GM18502 (cell line): ENCODE results near the gene PHLDB1.
"Not testable (repeated sequence)": the region's sequence is repeated elsewhere in the genome, so short reads cannot be mapped to it uniquely, and the experiment has no call there.

Source experiments
- ATAC-seq: cut with Tn5 transposase; IDR thresholded peaks from one replicate; pipeline ENCODE4 v1.9.1; 2021; ENCODE audit warnings: mild to moderate bottlenecking; ENCODE audit not compliant: unreplicated experiment, poor library complexity

Gene PHLDB1

DNA sequence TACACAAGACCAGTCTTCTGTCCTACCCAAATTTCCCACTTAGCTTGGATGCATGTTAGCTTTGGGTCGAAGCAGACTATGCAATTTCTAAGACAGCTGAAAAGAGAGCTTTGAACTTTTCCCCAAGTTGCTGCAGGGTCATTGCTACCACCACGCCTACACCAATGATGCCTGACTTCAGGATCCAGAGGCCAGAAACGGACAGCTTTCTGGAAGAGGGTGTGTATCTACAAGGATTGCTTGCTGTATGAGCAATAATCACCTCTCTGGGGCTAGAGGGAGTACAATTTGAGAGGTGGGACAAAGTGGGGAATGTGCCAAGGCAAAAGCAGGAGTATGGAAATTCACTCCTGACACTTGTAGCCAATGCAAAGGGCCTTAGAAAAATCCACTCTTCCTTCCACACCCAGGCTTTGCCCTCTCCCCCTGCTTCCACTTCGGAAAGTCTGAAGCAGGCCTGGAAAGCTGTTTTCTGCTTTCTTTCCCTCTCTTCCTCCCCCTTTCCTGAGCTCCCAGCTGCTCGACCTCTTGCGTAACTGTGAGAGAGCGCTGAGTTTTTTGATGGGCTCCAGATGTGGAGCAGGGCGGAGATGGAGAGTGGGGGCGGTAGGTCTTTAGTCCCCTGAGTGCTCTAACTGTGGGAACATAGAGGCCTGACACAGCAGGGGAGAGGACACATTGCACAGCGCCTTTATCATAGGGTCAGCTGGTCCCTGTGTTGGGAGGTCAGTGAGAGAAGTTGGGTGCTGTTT lies 2.1 kb upstream of the PHLDB1 start:
- no peak for ATAC-seq

DNA sequence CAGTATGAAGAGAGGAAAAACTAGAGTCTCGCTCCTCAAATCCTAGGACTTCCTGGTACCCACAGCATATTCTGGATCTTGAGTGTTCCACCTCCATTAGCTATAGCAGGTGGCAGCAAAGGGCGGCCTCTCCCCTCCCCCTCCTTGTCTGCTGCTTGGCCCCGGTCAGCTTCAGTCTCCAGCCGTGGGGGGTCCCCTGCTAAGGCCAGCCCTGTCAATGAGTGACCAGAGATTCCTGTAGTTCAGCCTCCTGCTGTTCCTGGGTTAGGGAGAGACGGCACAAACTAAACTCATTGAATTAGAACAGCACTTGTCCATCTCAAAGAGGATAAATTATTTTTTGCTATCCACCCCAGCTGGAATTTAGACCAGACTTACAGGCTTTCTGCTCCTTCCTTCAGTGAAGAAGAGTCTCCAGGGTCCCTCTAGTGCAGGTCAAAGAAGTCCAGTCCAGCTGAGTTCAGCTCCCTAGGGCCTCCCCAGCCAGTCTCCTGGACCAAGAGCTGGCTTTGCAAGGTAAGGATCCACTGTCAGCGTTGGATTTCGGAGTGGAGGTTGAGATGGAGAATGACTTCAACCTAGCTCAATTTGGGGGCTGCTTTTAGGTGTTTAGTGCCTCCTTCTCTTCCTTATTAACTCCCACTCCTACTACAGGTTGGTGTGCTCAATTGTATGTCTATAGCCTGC lies 1.1 kb upstream of the PHLDB1 start:
- ATAC-seq: no peak

DNA sequence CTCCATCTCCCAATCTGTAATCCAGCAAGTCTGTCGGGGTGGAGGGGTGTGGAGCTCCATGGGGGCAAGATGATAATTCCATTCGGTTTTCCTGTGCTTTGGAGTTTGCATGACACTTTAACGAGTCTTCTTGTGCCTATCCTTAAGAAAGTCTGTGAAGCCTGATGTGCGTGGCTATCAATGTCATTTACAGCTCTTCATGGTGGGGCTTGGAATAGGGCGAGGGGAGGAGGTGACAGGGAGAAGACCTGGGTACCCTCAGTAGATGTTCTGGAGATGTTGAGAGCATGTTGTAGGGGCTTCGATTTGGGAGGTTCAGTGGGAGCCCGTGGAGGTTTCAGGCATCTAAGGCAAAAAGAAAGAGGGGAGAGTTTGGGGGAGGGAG lies 579 bp upstream of the PHLDB1 start:
- no peak for ATAC-seq

DNA sequence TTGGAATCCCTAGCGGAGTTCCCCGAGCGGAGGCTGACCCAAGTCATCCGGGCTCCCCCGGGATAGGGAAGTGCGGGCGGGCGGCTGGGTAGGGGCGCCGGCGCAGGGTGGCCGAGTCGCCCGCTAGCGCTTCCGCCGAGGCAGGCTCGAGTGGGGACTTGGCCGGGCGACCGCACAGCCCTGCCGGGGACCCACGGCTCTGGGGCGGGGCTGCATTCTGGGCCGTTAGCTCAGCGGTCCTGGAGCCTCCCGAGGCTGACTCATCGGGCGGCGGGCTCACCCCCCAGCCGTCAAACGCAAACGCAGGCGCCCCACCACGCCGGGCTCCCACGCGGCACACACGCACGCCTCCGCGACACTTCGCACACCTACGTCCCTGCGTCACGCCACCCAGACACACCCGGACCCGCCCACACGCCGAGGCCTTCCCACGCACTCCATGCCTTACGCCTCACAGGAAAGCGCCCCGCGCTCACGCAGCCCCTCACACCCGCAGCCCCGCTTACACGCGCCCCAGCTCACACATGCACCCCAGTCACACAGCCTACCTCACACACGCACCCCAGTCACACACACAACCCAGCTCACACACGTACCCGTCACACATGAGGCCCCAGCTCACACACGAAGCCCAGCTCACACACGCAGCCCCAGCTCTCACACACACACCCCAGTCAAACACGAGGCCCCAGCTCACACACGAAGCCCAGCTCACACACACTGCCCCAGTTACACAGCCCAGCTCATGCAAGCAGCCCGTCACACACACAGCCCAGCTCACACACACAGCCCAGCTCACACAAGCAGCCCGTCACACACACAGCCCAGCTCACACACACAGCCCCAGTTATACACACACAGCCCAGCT lies 1.2 kb downstream of the PHLDB1 start:
- no peak for ATAC-seq

DNA sequence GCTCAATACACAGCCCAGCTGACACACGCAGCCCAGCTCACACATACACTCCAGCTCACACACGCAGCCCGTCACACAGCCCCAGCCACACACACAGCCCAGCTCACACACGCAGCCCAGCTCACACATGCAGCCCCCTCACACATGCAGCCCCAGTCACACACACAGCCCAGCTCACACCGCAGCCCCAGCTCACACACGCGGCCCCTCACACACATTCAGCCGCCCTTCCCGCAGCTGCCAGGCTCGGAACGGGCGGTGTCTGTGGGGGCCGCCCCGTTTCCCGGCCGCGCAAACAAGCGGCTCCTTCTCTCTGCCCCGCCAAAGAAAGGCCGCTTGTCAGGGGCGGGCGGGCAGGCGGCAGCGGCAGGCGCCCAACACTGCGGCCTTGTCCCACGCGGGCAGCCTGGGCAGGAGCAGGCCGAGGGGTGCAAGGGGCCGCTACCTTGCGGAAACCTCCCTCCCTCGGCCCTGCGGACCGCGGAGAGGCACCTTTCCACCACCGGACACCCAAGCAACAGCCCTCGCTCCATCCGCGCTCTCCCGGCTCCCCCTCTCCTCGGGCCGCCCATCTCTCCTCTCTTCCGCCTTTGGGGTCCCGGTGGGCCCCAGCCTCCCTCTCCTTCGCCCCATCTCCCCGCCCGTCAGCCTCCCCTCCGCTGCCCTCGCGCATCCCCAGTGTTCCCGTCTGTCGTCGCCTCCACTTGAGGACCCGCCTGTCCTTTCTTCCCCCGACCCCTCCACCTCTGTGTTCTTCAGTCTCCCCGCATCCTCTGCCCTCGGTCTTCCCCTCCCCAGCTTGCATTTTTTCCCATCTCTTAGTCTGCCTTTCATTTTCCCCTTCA lies 2.2 kb downstream of the PHLDB1 start:
- ATAC-seq: no peak

DNA sequence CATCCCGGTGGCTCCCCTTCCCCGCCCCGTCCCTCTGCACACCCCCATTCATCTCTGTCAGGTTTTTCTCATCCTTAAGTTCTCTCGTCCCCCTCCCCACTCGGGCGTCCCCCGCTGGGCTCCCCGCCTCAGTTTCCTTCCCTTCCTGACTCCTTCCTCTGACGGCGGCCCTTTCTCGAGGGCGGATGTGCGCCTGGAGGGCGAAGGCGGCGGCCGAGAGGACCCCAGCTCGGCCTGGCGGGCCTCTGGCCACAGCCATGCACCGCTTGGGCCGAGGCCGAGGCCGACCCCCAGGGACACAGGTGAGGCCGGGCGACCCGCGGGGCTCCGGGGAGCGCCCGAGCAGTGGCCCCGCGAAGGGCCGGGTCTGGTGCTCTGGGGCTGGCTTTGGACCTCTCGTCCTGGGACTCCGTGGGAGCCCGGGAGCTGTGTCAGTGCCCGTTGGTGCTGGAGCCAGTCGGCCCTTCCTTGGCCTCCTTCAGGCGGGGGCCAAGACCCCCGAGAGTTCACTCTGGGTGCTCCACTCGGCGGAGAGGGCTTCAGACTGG lies 2.9 kb downstream of the PHLDB1 start:
- ATAC-seq: peak; percentile 7

DNA sequence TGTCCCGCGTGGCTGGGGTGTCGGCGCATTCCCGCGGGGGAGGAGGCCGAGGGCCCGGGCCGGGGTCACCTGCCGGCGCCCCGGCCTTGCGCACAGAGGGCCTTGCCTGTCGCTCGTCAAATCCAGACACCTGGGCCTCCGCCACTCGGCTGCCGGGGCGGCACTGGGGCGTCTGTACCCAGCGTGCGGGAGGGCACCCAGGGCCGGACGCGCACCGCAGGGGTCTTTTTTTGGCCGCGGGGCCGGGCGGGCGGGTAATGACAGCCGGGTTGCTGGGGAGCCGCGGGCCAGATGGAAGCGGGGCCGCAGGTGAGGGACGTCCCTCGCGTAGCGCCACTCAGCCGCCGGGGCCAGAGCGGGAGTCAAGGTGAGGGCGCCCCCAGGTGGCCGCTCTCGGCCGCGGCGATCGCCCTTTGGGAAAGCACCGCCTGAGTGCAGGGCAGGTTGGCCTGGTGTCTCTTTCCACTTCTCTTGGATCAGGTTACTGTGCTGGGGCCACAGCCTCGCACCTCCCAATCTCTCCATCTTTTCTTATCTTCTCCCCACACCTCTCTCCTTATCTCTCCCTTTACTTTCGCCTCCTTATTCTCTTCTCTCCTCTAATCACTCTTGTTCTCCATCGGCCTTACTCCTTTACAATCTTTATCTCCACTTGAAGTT lies 3.5 kb downstream of the PHLDB1 start:
- peak; percentile 43 for ATAC-seq

DNA sequence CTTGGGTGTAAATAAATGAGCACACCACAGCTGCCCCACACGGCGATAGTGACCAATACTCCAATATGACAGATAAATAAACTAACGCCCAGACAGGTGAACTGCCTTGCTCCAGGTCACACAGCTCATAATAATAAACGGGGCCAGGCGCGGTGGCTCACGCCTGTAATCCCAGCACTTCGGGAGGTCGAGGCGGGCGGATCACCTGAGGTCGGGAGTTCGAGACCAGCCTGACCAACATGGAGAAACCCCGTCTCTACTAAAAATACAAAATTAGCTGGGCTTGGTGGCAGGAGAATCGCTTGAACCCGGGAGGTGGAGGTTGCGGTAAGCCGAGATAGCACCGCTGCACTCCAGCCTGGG lies 4.0 kb downstream of the PHLDB1 start:
- ATAC-seq: not testable (repeated sequence)

DNA sequence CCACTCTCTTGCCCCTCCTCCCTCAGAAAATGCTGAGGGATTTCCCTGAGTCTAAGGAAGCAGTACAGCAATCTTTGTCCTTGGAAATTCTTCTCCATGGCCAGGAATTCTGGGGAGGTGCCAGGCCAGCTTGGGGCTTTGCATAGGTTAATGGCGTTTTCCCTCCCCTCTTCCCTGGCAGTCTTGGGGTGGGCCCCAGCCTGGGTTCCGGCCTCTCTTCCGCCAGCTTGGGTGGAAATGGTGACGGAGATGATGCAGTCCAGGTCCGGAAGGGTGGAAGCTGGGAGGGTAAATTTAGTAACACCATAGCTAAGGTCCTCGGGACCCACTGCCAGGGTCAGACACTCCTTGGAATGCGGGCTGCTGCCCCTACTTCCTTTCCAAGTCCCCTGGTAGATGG lies 5.0 kb downstream of the PHLDB1 start:
- no peak for ATAC-seq

DNA sequence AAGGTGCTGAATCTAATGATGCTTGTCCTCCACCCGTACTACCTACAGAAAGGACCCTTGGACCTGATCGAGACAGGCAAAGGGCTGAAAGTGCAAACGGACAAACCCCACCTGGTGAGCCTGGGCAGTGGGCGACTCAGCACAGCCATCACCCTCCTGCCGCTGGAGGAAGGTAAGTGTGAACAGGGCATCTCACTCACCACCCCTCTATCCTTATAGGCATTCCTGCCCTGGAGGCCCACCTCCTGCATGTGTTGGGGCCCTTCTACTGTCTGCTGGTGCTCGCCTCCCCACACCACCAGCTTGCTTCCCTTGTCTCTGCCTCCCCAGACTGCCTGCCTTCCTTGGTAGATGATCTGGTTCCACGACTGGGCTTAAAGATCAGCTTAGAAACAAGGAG lies 7.1 kb downstream of the PHLDB1 start:
- ATAC-seq: no peak

DNA sequence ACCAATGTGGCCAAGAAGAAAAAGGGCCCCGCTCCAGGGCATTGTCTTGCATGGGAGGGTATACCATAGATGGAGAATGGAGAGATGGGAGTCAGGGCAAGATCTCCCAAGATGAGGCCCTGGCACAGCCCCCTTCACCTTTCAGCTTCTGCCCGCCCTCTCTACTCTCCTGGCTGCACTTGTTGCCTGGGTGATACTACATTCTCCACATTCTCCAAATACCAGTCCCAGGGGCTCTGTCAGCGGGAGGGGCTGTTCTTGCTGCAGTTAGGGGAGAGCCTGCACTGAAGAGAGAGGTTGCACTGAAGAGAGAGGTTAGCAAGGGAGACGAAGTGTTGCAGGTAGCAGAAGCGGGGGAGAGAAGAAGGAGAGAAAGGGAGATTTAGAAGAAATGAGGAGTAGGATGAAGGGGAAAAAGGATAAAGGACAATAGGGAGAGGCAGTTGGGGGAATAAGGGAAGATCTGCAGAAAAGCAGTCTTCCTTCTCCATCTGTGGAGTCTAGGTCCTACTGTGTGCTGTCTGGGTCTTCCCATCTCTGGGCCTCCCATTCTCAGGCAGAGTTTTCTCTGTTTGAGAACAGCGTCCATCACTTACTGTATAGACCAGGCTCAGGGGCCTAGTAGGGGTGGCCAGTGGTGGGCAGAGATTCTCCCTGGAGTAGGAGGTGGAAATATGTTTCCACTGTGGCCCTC lies 8.0 kb downstream of the PHLDB1 start:
- no peak for ATAC-seq

DNA sequence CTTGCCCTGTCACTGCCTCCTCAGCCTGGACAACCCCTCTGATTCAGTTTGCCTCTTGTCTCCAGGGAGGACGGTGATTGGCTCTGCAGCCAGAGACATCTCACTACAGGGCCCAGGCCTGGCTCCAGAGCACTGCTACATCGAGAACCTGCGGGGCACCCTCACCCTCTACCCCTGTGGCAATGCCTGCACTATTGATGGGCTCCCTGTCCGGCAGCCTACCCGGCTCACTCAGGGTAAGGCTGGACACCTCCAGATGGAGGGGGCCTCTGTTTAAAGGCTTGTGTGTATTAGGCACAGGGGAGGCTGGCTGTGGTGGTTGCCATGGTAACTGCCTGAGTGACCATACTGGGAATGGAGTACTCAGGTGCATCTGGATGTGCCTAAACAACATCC lies 8.6 kb downstream of the PHLDB1 start:
- no peak for ATAC-seq

DNA sequence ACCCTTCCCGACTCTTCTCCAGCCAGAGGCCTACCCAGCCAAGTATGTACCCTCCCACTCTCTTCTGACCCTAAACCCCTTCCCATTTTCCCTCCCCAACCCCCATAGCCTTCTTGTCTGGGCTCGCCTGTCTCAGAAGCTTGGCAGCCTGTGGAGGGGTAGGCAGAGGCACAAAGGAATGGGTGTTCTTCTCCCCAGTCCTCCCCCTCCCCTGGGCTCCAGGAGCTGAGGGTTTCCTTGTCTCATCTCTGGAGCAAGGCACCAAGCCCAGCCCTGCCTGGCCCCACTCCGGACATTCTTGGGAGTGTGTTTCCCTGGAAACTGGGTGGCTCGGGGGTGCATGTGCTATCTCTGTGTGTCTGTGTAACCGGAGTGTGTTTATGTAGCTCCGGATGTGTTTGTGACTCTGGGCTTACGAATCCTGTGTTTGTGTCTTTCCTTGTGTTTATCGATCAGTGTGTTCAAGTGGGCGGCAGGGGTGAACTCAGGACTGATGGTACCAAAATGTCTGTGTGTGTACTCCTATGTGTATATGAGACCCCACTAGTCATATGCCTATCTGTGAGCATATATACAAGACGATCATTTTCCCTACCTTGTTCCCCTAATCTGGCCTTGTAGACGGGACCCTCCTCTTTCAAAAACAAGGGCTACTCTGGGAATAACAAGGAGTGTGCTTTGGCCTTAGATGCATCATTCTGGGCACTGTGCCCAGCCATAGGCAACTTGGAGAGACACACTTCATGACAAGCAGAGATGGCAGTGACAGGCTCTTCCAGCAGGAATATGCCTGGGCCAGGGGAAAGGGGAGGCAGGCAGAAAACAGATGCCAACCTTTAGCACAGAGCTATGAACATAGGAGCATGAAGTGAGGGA lies 10.9 kb downstream of the PHLDB1 start:
- ATAC-seq: no peak

DNA sequence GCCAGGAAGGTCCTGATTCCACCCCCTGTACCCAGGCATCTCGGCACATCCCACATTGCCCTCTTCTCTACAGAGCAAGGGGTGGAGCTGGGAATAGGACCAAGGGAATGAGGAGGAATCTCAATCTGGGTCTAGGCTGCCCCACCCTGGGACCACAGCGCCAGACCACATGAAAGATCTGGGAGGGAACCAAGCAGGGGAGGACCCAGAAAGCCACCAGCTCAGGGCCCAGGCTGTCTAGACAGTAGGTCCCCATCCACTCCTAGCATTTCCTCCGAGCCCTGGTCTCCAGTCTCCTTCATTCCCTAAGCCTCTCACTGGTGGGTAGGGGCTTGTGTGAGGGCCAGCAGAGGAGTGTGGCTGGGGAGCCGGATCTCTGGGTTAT lies 11.6 kb downstream of the PHLDB1 start:
- ATAC-seq: no peak

DNA sequence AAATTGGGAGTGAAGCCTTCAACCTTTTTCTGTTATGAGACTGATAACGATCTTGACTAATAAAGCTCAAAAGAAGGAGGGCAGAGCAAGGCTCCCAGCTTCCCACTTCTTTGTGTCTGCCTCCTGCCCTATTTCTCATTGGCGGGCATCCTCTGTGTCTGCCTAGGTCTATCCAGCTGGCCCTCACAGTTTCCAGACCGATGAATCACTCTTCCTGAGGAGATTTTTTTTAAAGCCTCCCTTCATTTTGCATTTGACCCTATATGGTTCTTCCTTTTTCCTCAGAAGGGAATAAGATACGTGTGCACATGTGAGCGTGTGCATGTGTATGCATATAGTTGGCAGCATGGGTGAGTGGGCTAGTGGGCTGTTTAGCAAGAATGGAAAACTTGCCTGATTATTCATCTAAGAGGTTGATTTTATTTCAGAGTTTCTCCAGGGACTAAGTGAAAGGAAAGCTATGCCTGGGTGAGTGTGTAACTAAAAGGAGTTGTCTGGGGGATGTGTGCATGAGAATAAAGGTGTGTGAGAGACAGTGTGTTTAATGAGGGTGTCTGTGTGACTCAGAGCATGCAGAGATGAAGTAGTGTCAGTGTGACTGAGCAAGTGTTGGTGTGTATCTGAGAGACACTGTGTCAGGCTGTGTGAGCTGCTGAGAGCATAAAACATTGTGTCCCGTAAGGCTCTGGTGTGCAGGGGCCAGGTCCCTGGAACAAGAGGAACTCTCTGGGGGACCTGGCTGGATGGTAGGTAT lies 12.2 kb downstream of the PHLDB1 start:
- ATAC-seq: no peak

DNA sequence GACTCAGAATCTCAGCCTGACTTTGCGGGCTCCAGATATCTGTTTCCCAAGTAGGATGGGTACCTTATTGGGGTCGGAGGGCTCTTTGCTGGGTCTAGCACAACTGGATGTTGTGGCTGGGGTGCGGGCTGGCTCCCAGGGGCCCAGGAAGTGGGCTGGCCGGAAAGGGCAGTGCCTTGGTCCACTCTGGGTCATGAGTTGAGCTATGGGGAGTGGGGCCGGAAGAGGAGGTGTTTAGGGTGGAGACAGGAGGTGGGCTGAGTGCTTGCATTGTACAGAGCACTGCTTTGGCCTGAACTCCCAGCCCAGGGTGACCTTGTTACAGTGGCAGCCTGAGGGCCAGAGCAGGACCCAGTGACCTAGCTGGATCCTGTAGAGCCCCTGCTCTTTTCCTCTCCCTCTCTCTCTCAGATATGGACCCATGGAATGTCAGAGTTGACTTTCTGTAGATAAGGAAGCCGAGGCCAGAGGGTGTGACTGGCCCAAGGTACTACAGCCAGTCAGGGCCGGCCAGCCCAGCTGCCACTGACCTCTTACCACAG lies 13.2 kb downstream of the PHLDB1 start:
- ATAC-seq: no peak
